ENCODE results near the gene TPCN1. TPM values are rescaled to one million over a fixed set of nuclear protein-coding genes. Genes with fewer than 3 reads are reported as not detected.

TPCN1 gene
- total and polyA plus RNA-seq, 10 donors, result 15.5 to 90.1 (median 46.7) TPM

DNA sequence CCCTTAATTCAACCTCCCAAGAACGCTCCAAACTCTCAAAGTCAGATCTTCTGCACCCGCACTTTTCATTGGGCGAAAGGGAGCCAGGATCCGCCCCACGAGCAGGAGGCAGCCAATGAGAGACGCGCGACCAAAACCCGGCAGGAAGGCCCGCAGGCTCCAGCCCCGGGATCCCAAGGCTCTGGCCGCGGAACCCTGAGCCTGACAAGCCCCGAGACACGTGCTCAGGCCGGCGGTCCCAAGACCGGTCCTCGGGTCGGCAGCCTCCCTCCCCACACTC is 36.4 kb upstream of the TPCN1 start:
- 0 to 1% (median 0%) methylated on average over 20 of the region's 20 CpGs for WGBS, 5 donors
- intact Hi-C loops (cut with DNase I; ENCODE audit: low total_unique reads), result no loop called here
- H3K27me3 ChIP-seq (replicated peaks in 1 of 7), result no peaks in the 10 kb centered on the region

DNA sequence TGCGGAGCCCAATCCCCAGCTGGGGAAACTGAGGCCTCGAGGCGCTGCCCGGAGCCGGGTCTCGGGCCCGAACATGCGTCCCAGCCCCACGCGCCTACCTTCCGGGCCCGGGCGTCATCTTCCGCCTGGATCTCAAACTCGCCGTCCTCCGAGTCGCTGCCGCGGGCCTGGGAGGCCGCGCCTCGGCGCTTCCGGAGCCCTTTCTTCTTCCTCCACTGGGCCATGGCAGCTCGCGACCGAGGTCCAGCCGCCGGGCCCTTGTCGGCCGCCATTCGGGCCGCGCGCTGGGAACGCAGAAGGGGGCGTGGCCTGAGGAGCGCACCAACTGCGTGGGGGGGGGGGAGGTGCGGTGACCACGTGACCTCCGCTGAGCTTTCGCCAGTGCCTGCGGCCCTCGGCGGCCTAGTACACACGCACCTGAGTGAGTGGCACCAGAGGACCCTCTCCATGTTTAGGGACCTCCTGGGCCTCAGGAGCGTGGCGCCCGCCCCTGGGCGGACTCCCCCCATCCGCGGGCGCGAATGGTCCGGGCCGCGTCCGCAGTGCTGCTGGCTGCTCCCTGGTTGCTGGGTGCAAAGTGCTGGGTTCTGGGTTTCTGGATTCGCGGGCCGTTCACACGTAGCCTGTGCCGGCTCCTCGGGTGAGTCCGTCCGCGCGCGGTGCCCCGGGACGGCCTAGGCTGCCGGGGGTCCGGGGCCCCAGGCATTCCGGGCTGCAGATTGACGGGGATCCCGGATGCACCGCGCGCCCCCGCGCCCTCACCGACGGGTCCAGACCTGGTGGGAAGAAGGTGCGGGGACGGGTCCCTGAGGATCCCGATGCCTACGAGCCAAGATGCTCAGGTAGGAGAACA is 35.9 kb upstream of the TPCN1 start, which contains the start of the genes DDX54 and RITA1:
DDX54 (minus strand) TSS at position 299 of the 853 bp plus-strand sequence; CDS start at position 272, 27 bp downstream.
RITA1 (plus strand) TSS at position 542 of the 853 bp plus-strand sequence. CDS start 1,026 bp downstream, outside the sequence.
- H3K27me3 ChIP-seq (replicated peaks in 1 of 7), result no peaks in the 10 kb centered on the region
- peaks cover 1 to 49% (median 17%) of the 10 kb centered on the region in 6 donors for H3K36me3 ChIP-seq
- peak within 1 kb of the TSS; percentile 93 to 99 (median 96) for H3K27ac ChIP-seq
- 0 to 1% (median 0%) methylated on average over 40 to 89 of the region's 89 CpGs for WGBS, 5 donors
- no peaks in the 10 kb centered on the region for H3K9me3 ChIP-seq
- TF ChIP-seq, protein P1, sequence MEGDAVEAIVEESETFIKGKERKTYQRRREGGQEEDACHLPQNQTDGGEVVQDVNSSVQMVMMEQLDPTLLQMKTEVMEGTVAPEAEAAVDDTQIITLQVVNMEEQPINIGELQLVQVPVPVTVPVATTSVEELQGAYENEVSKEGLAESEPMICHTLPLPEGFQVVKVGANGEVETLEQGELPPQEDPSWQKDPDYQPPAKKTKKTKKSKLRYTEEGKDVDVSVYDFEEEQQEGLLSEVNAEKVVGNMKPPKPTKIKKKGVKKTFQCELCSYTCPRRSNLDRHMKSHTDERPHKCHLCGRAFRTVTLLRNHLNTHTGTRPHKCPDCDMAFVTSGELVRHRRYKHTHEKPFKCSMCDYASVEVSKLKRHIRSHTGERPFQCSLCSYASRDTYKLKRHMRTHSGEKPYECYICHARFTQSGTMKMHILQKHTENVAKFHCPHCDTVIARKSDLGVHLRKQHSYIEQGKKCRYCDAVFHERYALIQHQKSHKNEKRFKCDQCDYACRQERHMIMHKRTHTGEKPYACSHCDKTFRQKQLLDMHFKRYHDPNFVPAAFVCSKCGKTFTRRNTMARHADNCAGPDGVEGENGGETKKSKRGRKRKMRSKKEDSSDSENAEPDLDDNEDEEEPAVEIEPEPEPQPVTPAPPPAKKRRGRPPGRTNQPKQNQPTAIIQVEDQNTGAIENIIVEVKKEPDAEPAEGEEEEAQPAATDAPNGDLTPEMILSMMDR (IDR thresholded peaks at IDR 0.05 in 8 of 11, conservative IDR thresholded peaks at IDR 0.05 in 3 of 11), result peak in 1 of 11 experiments; percentile 9
- TF ChIP-seq POLR2AphosphoS5 (IDR thresholded peaks at IDR 0.05), result peak; percentile 87 to 93 (median 88)
- peak in 2 of 3 donors; percentile 42 to 68 for TF ChIP-seq POLR2A (IDR thresholded peaks at IDR 0.05)
- DNase-seq, result peak; percentile 95
- H3K4me3 ChIP-seq, result peak within 1 kb of the TSS; percentile 89 to 100 (median 100)
- peaks cover 19 to 61% (median 38%) of the 10 kb centered on the region in 6 donors for H3K4me1 ChIP-seq
- intact Hi-C loops (cut with DNase I; ENCODE audit: low total_unique reads), result no loop called here

More for the DNA sequence above, 36.4 kb upstream of the TPCN1 start:
- Histone ChIP-seq H3K36me3 (peaks cover 3 to 49% (median 21%) of the 10 kb centered on the region in 6 donors), H3K4me1 (peaks cover 19 to 61% (median 38%) of the 10 kb centered on the region in 6 donors), H3K9me3 (no peaks in the 10 kb centered on the region), H3K27ac (peak overlapping the region; percentile 93 to 99 (median 96)), H3K4me3 (peak overlapping the region; percentile 89 to 100 (median 100))
- peak; percentile 96 for DNase-seq
- TF ChIP-seq POLR2A (IDR thresholded peaks at IDR 0.05) (no peak), POLR2AphosphoS5 (IDR thresholded peaks at IDR 0.05) (peak in 1 of 3 donors; percentile 72)

DNA sequence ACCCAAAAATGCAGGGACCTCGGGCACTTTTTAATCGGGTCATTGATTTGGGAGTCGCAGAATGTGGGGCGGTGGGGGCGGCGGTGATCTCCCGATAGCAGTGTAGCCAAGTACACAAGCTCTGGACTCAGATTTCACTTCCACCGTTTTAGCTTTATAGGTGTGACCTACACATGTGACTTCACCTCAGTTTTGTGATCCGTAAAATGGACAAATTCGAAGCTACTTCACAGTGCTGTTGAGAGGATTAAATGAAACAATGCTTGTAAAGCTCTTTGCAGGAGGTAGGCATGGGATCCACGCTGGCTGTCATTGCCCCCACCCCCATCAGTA is 35.3 kb upstream of the TPCN1 start:
- intact Hi-C loops (cut with DNase I; ENCODE audit: low total_unique reads), result no loop called here
- no peak for DNase-seq
- Histone ChIP-seq H3K4me1 (peaks cover 19 to 61% (median 38%) of the 10 kb centered on the region in 6 donors), H3K36me3 (peaks cover 0 to 49% (median 14%) of the 10 kb centered on the region in 6 donors), H3K9me3 (no peaks in the 10 kb centered on the region), H3K27ac (peak overlapping the region in 7 of 8 donors; percentile 93 to 99 (median 96)), H3K27me3 (replicated peaks in 1 of 7) (no peaks in the 10 kb centered on the region), H3K4me3 (peak overlapping the region; percentile 89 to 100 (median 100))
- 8 to 13% (median 11%) methylated on average over 11 of the region's 11 CpGs for WGBS, 5 donors
- TF ChIP-seq POLR2A (IDR thresholded peaks at IDR 0.05) (no peak), POLR2AphosphoS5 (IDR thresholded peaks at IDR 0.05) (no peak)
- TF ChIP-seq, protein P1 (IDR thresholded peaks at IDR 0.05 in 8 of 11, conservative IDR thresholded peaks at IDR 0.05 in 3 of 11), result no peak

DNA sequence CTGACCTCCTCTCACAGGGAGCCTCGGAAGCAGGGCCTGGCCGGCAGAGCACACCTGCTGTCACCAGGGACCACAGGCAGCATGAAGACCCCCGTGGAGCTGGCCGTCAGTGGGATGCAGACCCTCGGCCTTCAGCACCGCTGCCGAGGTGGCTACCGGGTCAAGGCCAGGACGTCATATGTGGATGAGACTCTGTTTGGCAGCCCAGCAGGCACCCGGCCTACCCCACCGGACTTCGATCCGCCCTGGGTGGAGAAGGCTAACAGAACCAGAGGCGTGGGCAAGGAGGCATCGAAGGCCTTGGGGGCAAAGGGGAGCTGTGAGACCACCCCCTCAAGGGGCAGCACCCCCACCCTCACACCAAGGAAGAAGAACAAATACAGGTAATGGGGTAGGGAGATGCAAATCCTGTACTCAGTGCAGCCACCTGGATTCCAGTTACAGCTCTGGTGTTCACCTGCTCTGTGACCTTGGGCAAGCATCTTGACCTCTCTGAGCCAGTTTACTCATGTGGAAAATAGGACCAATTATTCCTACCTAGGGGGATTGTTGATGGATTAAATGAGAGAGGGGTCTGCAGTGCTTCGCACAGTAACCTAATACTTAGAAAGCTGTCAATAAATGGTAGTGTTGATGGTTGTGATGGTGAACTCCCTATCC is 34.5 kb upstream of the TPCN1 start:
- no peaks in the 10 kb centered on the region for H3K9me3 ChIP-seq
- peaks cover 0 to 55% (median 21%) of the 10 kb centered on the region in 6 donors for H3K36me3 ChIP-seq
- H3K4me1 ChIP-seq, result peaks cover 19 to 58% (median 38%) of the 10 kb centered on the region in 6 donors
- 82 to 94% (median 82%) methylated on average over 3 to 16 of the region's 16 CpGs for WGBS, 5 donors
- intact Hi-C loops (cut with DNase I; ENCODE audit: low total_unique reads), result no loop called here
- H3K27ac ChIP-seq, result peak overlapping the region in 1 of 8 donors; percentile 94
- H3K27me3 ChIP-seq (replicated peaks in 1 of 7), result no peaks in the 10 kb centered on the region
- DNase-seq, result peak; percentile 82
- peak overlapping the region in 5 of 8 donors; percentile 89 to 100 (median 96) for H3K4me3 ChIP-seq
- TF ChIP-seq POLR2AphosphoS5 (IDR thresholded peaks at IDR 0.05), result no peak
- TF ChIP-seq, protein P1 (IDR thresholded peaks at IDR 0.05 in 8 of 11, conservative IDR thresholded peaks at IDR 0.05 in 3 of 11), result no peak
- TF ChIP-seq POLR2A (IDR thresholded peaks at IDR 0.05), result no peak

Measured in spleen (tissue), 11 donors.